ENCODE measurements around the gene GNRHR.

Gene GNRHR

DNA sequence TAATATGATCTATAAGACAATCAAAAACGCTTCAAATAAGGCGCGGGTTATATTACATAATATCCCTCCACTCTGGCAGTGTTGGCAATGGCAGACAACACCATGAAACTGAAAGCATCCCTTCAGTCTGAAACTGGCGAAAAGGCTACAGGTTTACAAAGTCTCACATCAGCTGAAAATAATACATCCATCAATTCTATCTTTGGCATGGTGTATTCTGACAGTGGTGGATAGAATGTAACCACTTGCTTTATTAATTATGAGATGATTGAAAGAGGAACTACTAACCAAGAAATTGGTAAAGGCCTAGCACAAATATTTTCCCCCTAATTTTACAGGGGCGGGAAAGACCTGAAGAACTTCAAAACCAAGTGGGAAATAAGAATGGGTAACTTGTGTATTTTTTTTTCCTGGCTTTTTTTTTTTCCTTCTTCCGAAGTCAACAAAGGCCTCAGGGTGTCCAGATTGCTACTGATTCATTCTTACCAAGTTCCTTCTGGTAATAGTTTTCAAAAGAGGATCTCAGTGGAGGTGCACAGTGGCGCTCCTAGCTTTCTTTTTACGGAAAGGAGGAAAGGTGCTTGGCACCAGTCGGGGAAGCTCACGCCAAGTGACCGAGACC is 54.0 kb downstream of the GNRHR start:
- no peak for DNase-seq (ENCODE audit: low read depth)

DNA sequence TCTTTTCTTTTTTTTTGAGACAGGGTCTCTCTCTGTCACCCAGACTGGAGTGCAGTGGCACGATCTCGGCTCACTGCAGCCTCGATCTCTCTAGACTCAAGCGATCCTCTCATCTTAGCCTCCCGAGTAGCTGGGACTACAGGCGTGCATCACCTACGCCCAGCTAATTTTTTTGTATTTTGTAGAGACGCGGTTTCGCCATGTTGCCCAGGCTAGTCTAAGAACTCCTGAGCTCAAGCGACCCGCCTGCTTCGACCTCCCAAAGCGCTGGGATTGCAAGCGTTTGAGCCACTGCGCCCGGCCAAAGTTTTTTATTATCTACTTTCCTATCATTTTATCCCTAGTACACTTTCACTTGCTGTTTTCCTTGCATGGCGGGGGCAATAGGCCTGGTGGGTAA is 54.6 kb downstream of the GNRHR start:
- DNase-seq (ENCODE audit: low read depth) = no peak

- DNase-seq (ENCODE audit: low read depth) = no peak
Observed at GRCh38 chr4:67697860-67698687, 56.1 kb downstream of the GNRHR start.

- no peak for DNase-seq (ENCODE audit: low read depth)
Observed at GRCh38 chr4:67696061-67696460, 58.1 kb downstream of the GNRHR start.

- DNase-seq (ENCODE audit: low read depth) = no peak
Observed at GRCh38 chr4:67694662-67695061, 59.5 kb downstream of the GNRHR start.

DNA sequence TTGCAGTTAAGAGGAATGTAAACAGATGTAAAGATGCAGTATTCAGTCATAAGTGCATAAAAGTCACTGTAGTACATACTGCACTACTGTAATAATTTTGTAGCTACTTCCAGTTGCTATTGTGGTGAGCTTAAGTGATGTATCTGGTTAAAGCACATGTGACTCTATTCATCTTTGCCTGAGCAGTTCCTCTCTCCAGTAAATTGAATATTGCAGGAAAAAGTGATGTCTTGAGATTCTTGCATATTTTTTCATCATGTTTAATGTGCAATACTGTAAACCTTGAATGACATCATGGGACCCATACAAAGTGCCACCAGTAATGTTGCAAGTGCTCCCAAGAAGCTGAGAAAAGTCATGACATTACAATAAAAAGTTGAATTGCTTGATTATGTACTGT is 62.9 kb downstream of the GNRHR start:
- no peak for DNase-seq (ENCODE audit: low read depth)
